ENCODE data around the gene ARHGEF26. TPM values are rescaled to one million over a fixed set of nuclear protein-coding genes. Genes with fewer than 3 reads are reported as not detected.

The ARHGEF26 gene
- total and polyA plus RNA-seq, 2 experiments from 2014 or later: 9.4 to 16.9 TPM

DNA sequence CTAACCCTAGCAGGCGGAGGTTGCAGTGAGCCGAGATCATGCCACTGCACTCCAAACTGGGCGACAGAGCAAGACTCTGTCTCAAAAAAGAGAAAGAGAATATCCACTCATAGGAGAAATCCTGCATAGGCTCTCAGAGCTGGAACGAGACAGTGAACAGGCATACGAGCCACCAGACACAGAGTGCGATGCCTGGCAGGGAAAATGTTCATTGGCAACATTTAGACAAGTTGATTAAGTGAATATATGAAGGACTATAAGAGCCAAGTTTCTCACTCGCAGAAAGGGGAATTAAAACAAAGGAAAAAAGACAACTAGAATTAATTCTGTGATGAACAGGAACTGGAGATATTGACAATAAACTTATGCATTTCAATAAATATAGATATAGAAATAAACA lies 27.1 kb upstream of the ARHGEF26 start:
- no peak overlapping the region for H3K27ac Mint-ChIP-seq
- peaks cover 9% of the 10 kb centered on the region for H3K4me1 Mint-ChIP-seq
- no peak overlapping the region for H2AFZ ChIP-seq
- no peaks in the 10 kb centered on the region for H3K79me2 ChIP-seq (replicated peaks; ENCODE audit: insufficient read depth)
- TF ChIP-seq STAT1 (IDR thresholded peaks at IDR 0.05; ENCODE audit: unreplicated experiment) (no peak), EZH2phosphoT487 (IDR thresholded peaks at IDR 0.05; ENCODE audit: unreplicated experiment) (no peak)
- TF ChIP-seq, protein P1, sequence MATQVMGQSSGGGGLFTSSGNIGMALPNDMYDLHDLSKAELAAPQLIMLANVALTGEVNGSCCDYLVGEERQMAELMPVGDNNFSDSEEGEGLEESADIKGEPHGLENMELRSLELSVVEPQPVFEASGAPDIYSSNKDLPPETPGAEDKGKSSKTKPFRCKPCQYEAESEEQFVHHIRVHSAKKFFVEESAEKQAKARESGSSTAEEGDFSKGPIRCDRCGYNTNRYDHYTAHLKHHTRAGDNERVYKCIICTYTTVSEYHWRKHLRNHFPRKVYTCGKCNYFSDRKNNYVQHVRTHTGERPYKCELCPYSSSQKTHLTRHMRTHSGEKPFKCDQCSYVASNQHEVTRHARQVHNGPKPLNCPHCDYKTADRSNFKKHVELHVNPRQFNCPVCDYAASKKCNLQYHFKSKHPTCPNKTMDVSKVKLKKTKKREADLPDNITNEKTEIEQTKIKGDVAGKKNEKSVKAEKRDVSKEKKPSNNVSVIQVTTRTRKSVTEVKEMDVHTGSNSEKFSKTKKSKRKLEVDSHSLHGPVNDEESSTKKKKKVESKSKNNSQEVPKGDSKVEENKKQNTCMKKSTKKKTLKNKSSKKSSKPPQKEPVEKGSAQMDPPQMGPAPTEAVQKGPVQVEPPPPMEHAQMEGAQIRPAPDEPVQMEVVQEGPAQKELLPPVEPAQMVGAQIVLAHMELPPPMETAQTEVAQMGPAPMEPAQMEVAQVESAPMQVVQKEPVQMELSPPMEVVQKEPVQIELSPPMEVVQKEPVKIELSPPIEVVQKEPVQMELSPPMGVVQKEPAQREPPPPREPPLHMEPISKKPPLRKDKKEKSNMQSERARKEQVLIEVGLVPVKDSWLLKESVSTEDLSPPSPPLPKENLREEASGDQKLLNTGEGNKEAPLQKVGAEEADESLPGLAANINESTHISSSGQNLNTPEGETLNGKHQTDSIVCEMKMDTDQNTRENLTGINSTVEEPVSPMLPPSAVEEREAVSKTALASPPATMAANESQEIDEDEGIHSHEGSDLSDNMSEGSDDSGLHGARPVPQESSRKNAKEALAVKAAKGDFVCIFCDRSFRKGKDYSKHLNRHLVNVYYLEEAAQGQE (IDR thresholded peaks at IDR 0.05; ENCODE audit: unreplicated experiment): no peak
- H3K27me3 ChIP-seq (ENCODE audit: insufficient read depth): no peaks in the 10 kb centered on the region
- H3K27me3 Mint-ChIP-seq (ENCODE audit: insufficient read depth, low read depth, poor library complexity): no peaks in the 10 kb centered on the region
- no peak overlapping the region for H3K4me2 ChIP-seq
- no peaks in the 10 kb centered on the region for H3F3A ChIP-seq (replicated peaks; ENCODE audit: low read depth)
- H3K9me2 ChIP-seq (ENCODE audit: insufficient read depth): no peaks in the 10 kb centered on the region
- H3K4me3 ChIP-seq: no peak overlapping the region
- no peak for DNase-seq (ENCODE audit: low spot score)
- peaks cover 3% of the 10 kb centered on the region for H3K36me3 Mint-ChIP-seq (ENCODE audit: low read depth)
- no peaks in the 10 kb centered on the region for H3K36me3 ChIP-seq (ENCODE audit: insufficient read depth)
- no peak for ATAC-seq
- no peaks in the 10 kb centered on the region for H3K4me1 ChIP-seq (ENCODE audit: insufficient read depth)
- no peak overlapping the region for H3K27ac ChIP-seq (ENCODE audit: low read depth)
- no peak overlapping the region for H3K4me3 Mint-ChIP-seq
- peaks cover 3% of the 10 kb centered on the region for H3K9me3 Mint-ChIP-seq
- H4K20me1 ChIP-seq (replicated peaks; ENCODE audit: insufficient read depth): no peaks in the 10 kb centered on the region

DNA sequence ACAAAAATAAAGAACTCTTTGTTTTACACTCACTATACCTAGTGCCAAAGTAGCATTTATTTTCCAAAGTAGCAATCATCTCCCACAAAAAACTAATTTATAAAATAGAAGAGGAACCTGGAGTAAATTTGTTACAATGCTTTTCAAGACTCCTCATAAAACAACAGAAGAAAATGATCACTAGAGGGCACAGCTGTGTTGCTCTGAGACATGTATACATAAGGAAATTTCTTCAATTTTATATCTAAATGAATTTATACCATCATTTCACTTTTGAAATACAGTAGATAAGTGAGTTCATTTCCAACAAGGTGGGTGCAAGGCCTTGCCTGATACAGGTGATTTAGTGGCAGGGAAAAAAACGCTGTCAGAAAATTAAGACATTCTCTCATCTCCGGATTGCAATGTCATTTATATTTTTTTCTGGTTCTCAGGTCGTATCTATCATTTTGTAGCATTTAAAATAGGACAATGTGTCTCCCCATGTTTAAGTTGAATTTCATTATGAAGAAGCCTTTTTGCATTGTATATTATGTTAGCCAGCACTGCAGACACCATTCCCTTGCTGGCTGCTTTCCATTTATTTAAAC lies 25.3 kb upstream of the ARHGEF26 start:
- no peak overlapping the region for H3K4me3 ChIP-seq
- Mint-ChIP-seq H3K4me3 (no peak overlapping the region), H3K4me1 (peaks cover 2% of the 10 kb centered on the region; the same call in 1 of the 3 replicates), H3K36me3 (ENCODE audit: low read depth) (no peaks in the 10 kb centered on the region), H3K27me3 (ENCODE audit: insufficient read depth, low read depth, poor library complexity) (no peaks in the 10 kb centered on the region), H3K27ac (no peak overlapping the region), H3K9me3 (no peaks in the 10 kb centered on the region)
- H3K79me2 ChIP-seq (replicated peaks; ENCODE audit: insufficient read depth): no peaks in the 10 kb centered on the region
- ATAC-seq (no peak), DNase-seq (ENCODE audit: low spot score) (peak; percentile 16)
- H4K20me1 ChIP-seq (replicated peaks; ENCODE audit: insufficient read depth): no peaks in the 10 kb centered on the region
- no peaks in the 10 kb centered on the region for H3K9me2 ChIP-seq (ENCODE audit: insufficient read depth)
- no peak overlapping the region for H2AFZ ChIP-seq
- TF ChIP-seq ZNF114 (CRISPR knock-in tag; IDR thresholded peaks at IDR 0.05): no peak
- TF ChIP-seq, protein P2, sequence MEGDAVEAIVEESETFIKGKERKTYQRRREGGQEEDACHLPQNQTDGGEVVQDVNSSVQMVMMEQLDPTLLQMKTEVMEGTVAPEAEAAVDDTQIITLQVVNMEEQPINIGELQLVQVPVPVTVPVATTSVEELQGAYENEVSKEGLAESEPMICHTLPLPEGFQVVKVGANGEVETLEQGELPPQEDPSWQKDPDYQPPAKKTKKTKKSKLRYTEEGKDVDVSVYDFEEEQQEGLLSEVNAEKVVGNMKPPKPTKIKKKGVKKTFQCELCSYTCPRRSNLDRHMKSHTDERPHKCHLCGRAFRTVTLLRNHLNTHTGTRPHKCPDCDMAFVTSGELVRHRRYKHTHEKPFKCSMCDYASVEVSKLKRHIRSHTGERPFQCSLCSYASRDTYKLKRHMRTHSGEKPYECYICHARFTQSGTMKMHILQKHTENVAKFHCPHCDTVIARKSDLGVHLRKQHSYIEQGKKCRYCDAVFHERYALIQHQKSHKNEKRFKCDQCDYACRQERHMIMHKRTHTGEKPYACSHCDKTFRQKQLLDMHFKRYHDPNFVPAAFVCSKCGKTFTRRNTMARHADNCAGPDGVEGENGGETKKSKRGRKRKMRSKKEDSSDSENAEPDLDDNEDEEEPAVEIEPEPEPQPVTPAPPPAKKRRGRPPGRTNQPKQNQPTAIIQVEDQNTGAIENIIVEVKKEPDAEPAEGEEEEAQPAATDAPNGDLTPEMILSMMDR (conservative IDR thresholded peaks at IDR 0.05; ENCODE audit: low read depth in 2 of 2): peak; percentile 55 to 57; a peak in 3 of 4 replicates
- H3K27ac ChIP-seq (ENCODE audit: low read depth): no peak overlapping the region
- no peaks in the 10 kb centered on the region for H3F3A ChIP-seq (replicated peaks; ENCODE audit: low read depth)
- H3K4me2 ChIP-seq: no peak overlapping the region
- H3K4me1 ChIP-seq (ENCODE audit: insufficient read depth): no peaks in the 10 kb centered on the region
- no peaks in the 10 kb centered on the region for H3K27me3 ChIP-seq (ENCODE audit: insufficient read depth)
- no peaks in the 10 kb centered on the region for H3K36me3 ChIP-seq (ENCODE audit: insufficient read depth)

Data from GM23338 (cell line).